HepG2 (cell line): ENCODE results near the gene RPL26. TPM values are rescaled to one million over a fixed set of nuclear protein-coding genes. Genes with fewer than 3 reads are reported as not detected.

ENCODE experiments used
- ATAC-seq: fragments of 200-7000 bp; cut with Tn5 transposase; 3 replicates; pipeline ENCODE4 v1.9.1; 2020; ENCODE audit warnings: mild to moderate bottlenecking, moderate library complexity
- BruUV-seq: library from RNA; stranded (reverse); fragments of 400-500 nt; replicated peaks from 2 replicates; lab custom pipeline; 2021; lab: Mats Ljungman, UMichigan
- CTCF ChIA-PET: fragments of 300-600 bp; formaldehyde crosslinking; extraction: SDS; loops from one replicate; lab custom pipeline; 2021; ENCODE audit warnings: low total read pairs, inconsistent platforms, low intra/inter-chr PET ratio; lab: Yijun Ruan, JAX
- POLR2A ChIA-PET: fragments of 350-600 bp; sonication (Branson Sonifier 250); formaldehyde crosslinking; loops from one replicate; lab custom pipeline; 2020; ENCODE audit warnings: antibody characterized with exemption, inconsistent platforms; lab: Yijun Ruan, JAX
- DNase-seq: peaks from one replicate; pipeline ENCODE4 v3.0.0-alpha.2; 2015; ENCODE audit warnings: low spot score
- FAIRE-seq: peaks from 3 replicates; lab custom pipeline; 2011; peaks lifted over from hg19 to GRCh38; lab: Jason Lieb, UNC
- H2AFZ ChIP-seq: one replicate; pipeline ENCODE4 v1.6.1; 2011; ENCODE audit warnings: low read length, inconsistent platforms
- H3K27ac ChIP-seq: fragments of 300-600 bp; 3 replicates; pipeline ENCODE4 v1.8.0; 2011; ENCODE audit warnings: mixed run types, mild to moderate bottlenecking, mixed read lengths, low read length, inconsistent platforms; ENCODE audit not compliant: insufficient read depth; ENCODE audit errors: extremely low read length
- H3K27me3 ChIP-seq, 2 experiments: fragments of 200-600 bp in 1 of 2; 2 replicates in 1 of 2; 3 replicates in 1 of 2; pipeline versions ENCODE4 v1.6.0 to v1.8.0; 2011; ENCODE audit warnings: low read length in 2 of 2, mild to moderate bottlenecking in 2 of 2, moderate library complexity in 2 of 2, inconsistent platforms in 1 of 2; ENCODE audit not compliant: insufficient read depth in 2 of 2, control insufficient read depth in 1 of 2
- H3K36me3 ChIP-seq, 2 experiments: fragments of 200-600 bp in 1 of 2; replicated peaks in 1 of 2; 2 replicates in 1 of 2; 3 replicates in 1 of 2; pipeline versions ENCODE4 v1.5.1 to v1.8.0; 2011; ENCODE audit warnings: low read length in 2 of 2, inconsistent platforms in 1 of 2; ENCODE audit not compliant: insufficient read depth in 2 of 2, control insufficient read depth in 1 of 2
- H3K4me1 ChIP-seq: 2 replicates; pipeline ENCODE4 v1.5.1; 2012; ENCODE audit warnings: low read length, inconsistent platforms; ENCODE audit not compliant: insufficient read depth
- H3K4me2 ChIP-seq: 2 replicates; pipeline ENCODE4 v1.6.0; 2011; ENCODE audit warnings: low read depth, low read length, inconsistent platforms
- H3K4me3 ChIP-seq, 3 experiments: fragments of 200-600 bp in 1 of 3; sonication (generic), shearing (Covaris generic) in 1 of 3; replicated peaks in 1 of 3; 2 replicates each; pipeline ENCODE4 v1.5.1; 2011 to 2016; ENCODE audit warnings: low read length in 3 of 3, inconsistent platforms in 2 of 3, low read depth in 2 of 3, mild to moderate bottlenecking in 2 of 3, control low read depth in 1 of 3, mixed read lengths in 1 of 3; ENCODE audit not compliant: insufficient read depth in 1 of 3
- H3K79me2 ChIP-seq: one replicate; pipeline ENCODE4 v1.6.1; 2011; ENCODE audit warnings: low read length, inconsistent platforms; ENCODE audit not compliant: insufficient read depth
- H3K9ac ChIP-seq: 2 replicates; pipeline ENCODE4 v1.6.0; 2011; ENCODE audit warnings: mild to moderate bottlenecking, low read depth, low read length, inconsistent platforms; ENCODE audit not compliant: insufficient read depth
- H3K9me3 ChIP-seq: 2 replicates; pipeline ENCODE4 v1.5.1; 2012; ENCODE audit warnings: mild to moderate bottlenecking, low read length
- H4K20me1 ChIP-seq: 2 replicates; pipeline ENCODE4 v1.6.0; 2011; ENCODE audit warnings: inconsistent platforms, mild to moderate bottlenecking, low read length, moderate library complexity; ENCODE audit not compliant: insufficient read depth
- ELF1 ChIP-seq: sonication (generic); formaldehyde crosslinking; IDR thresholded peaks from 2 replicates; pipeline ENCODE4 v1.4.0; 2020; ENCODE audit warnings: missing genetic modification reagents
- HNF4A ChIP-seq: sonication (generic); formaldehyde crosslinking; IDR thresholded peaks from 2 replicates; pipeline ENCODE4 v1.4.0; 2020; ENCODE audit warnings: missing genetic modification reagents
- MEIS2 ChIP-seq: sonication (generic); formaldehyde crosslinking; IDR thresholded peaks from 2 replicates; pipeline ENCODE4 v1.9.0; 2021; ENCODE audit warnings: mild to moderate bottlenecking, missing genetic modification reagents
- MTF1 ChIP-seq: sonication (generic); formaldehyde crosslinking; IDR thresholded peaks from 2 replicates; pipeline ENCODE4 v1.5.0; 2020; ENCODE audit warnings: missing genetic modification reagents
- NAIF1 ChIP-seq: sonication (generic); formaldehyde crosslinking; IDR thresholded peaks from 2 replicates; pipeline ENCODE4 v1.5.0; 2020; ENCODE audit warnings: mild to moderate bottlenecking, missing genetic modification reagents, borderline replicate concordance
- NCOR1 ChIP-seq: fragments of 200-600 bp; sonication (generic); IDR thresholded peaks from 2 replicates; pipeline ENCODE4 v1.7.0; 2017; ENCODE audit warnings: antibody characterized with exemption, low read length, borderline replicate concordance
- NR2F1 ChIP-seq, 2 experiments: fragments of 450-650 bp in 1 of 2; formaldehyde crosslinking in 1 of 2; IDR thresholded peaks; 2 replicates each; pipeline versions ENCODE4 v1.5.0 to v1.6.1; 2016 to 2020; ENCODE audit warnings: mild to moderate bottlenecking in 1 of 2, missing compliant biosample characterization in 1 of 2, missing genetic modification reagents in 1 of 2, moderate library complexity in 1 of 2
- PCBP2 ChIP-seq: fragments of 200-400 bp; formaldehyde crosslinking; optimal IDR thresholded peaks from 2 replicates; pipeline ENCODE3; 2018; ENCODE audit warnings: low read length, low read depth; ENCODE audit not compliant: poor library complexity, severe bottlenecking
- SALL1 ChIP-seq: sonication (generic); formaldehyde crosslinking; IDR thresholded peaks from 2 replicates; pipeline ENCODE4 v1.8.0; 2022; ENCODE audit warnings: mild to moderate bottlenecking, missing genetic modification reagents
- SMAD9 ChIP-seq: sonication (generic); formaldehyde crosslinking; IDR thresholded peaks from 2 replicates; pipeline ENCODE4 v1.5.1; 2020; ENCODE audit warnings: mild to moderate bottlenecking, missing genetic modification reagents
- ZNF326 ChIP-seq: sonication (generic); formaldehyde crosslinking; IDR thresholded peaks from 2 replicates; pipeline ENCODE4 v1.4.0; 2020; ENCODE audit warnings: missing genetic modification reagents, borderline replicate concordance
- ZNF329 ChIP-seq: sonication (generic); formaldehyde crosslinking; IDR thresholded peaks from 2 replicates; pipeline ENCODE4 v1.9.0; 2021; ENCODE audit warnings: low read depth, mild to moderate bottlenecking, missing genetic modification reagents
- ZNF547 ChIP-seq: sonication (generic); formaldehyde crosslinking; IDR thresholded peaks from 2 replicates; pipeline ENCODE4 v1.5.1; 2020; ENCODE audit warnings: mild to moderate bottlenecking, missing genetic modification reagents
- ZNF562 ChIP-seq: sonication (generic); formaldehyde crosslinking; IDR thresholded peaks from 2 replicates; pipeline ENCODE4 v1.8.0; 2022; ENCODE audit warnings: missing genetic modification reagents, borderline replicate concordance
- ZNF709 ChIP-seq: sonication (generic); formaldehyde crosslinking; IDR thresholded peaks from 2 replicates; pipeline ENCODE4 v1.5.0; 2020; ENCODE audit warnings: mild to moderate bottlenecking, missing genetic modification reagents
- ZNF788 ChIP-seq: sonication (generic); formaldehyde crosslinking; IDR thresholded peaks from 2 replicates; pipeline ENCODE4 v1.5.0; 2020; ENCODE audit warnings: mild to moderate bottlenecking, missing genetic modification reagents, borderline replicate concordance
- ZSCAN21 ChIP-seq: sonication (generic); formaldehyde crosslinking; IDR thresholded peaks from 2 replicates; pipeline ENCODE4 v1.8.0; 2022; ENCODE audit warnings: mild to moderate bottlenecking, missing genetic modification reagents, moderate library complexity, borderline replicate concordance
- in situ Hi-C: cut with HindIII; loops from 2 replicates; pipeline ENCODE4 v1.10.0; 2017; ENCODE audit warnings: low pct_unique_long_range_greater_than_20kb; ENCODE audit not compliant: extremely low pct_ligation_motif_present
- intact Hi-C: fragments of 100-400 bp; cut with micrococcal nuclease; formaldehyde crosslinking; loops from one replicate; pipeline ENCODE4 v1.10.0; 2022; ENCODE audit not compliant: unreplicated experiment
- polyA plus RNA-seq, 8 experiments: library from polyadenylated mRNA; depleted of rRNA in 3 of 8; stranded (reverse) in 7 of 8; unstranded in 1 of 8; fragments of >200 nt; fragmentation: Illumina TruSeq in 4 of 8; extraction: Trizol in 4 of 8; gene quantifications; 2 replicates each; pipeline versions ENCODE4 v1.2.1 to v1.2.3, GENCODE V29; 2011 to 2016; ENCODE audit warnings: low read depth in 4 of 8, missing spikeins in 1 of 8, mixed read lengths in 1 of 8; ENCODE audit not compliant: insufficient read depth in 1 of 8
- total RNA-seq, 5 experiments: library from RNA; depleted of rRNA; stranded (reverse); fragments of >200 nt; fragmentation: Illumina TruSeq; extraction: Trizol; gene quantifications; 2 replicates each; pipeline ENCODE4 v1.2.3, GENCODE V29; 2016; ENCODE audit warnings: low read depth in 1 of 5
- TF ChIP-seq, protein P1 (sequence below): sonication (generic); formaldehyde crosslinking; IDR thresholded peaks from 2 replicates; pipeline ENCODE4 v1.9.0; 2022; ENCODE audit warnings: missing genetic modification reagents, mild to moderate bottlenecking, borderline replicate concordance
- TF ChIP-seq, protein P2 (sequence below): sonication (generic); formaldehyde crosslinking; IDR thresholded peaks from 2 replicates; pipeline ENCODE4 v1.5.1; 2020; ENCODE audit warnings: mild to moderate bottlenecking, missing genetic modification reagents
- TF ChIP-seq, protein P3 (sequence below): IDR thresholded peaks from 2 replicates; pipeline ENCODE4 v1.6.1; 2018; ENCODE audit warnings: missing genetic modification reagents

RPL26 gene
- total and polyA plus RNA-seq, 2 of the 13 experiments (the other 11 are each of a cell fraction or from before 2014, with no cell fraction given): 2,817 to 3,529 TPM

DNA sequence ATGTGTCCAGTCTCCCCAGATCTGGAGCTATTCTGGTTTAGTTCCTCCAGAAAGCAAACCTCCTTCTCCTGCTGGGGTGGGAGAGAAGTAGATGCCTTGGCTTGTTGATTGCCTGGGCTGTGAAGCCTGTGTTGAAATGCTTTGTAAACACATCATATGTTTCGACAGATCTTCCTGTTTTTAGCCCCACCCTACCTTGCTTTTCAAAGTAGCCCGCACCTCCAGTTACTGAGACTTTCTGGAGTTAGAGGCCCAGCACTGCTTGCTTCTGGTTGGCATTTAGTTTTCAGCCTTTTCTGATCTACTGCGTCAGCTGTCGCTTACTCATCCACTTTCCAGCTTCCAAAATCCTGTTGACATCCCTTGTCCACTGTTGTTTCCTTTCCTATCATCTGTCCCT, 34.8 kb upstream of the RPL26 start (continued):
- TF ChIP-seq, protein P1, sequence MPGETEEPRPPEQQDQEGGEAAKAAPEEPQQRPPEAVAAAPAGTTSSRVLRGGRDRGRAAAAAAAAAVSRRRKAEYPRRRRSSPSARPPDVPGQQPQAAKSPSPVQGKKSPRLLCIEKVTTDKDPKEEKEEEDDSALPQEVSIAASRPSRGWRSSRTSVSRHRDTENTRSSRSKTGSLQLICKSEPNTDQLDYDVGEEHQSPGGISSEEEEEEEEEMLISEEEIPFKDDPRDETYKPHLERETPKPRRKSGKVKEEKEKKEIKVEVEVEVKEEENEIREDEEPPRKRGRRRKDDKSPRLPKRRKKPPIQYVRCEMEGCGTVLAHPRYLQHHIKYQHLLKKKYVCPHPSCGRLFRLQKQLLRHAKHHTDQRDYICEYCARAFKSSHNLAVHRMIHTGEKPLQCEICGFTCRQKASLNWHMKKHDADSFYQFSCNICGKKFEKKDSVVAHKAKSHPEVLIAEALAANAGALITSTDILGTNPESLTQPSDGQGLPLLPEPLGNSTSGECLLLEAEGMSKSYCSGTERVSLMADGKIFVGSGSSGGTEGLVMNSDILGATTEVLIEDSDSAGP (CRISPR knock-in tag): no peak
- TF ChIP-seq ZNF329: no peak
- no peak for TF ChIP-seq NCOR1
- no peak for TF ChIP-seq MEIS2 (CRISPR knock-in tag)
- peak; percentile 54; the same call in 1 of the 2 replicates for TF ChIP-seq HNF4A (CRISPR knock-in tag)
- TF ChIP-seq ELF1 (CRISPR knock-in tag): no peak
- TF ChIP-seq, protein P2, sequence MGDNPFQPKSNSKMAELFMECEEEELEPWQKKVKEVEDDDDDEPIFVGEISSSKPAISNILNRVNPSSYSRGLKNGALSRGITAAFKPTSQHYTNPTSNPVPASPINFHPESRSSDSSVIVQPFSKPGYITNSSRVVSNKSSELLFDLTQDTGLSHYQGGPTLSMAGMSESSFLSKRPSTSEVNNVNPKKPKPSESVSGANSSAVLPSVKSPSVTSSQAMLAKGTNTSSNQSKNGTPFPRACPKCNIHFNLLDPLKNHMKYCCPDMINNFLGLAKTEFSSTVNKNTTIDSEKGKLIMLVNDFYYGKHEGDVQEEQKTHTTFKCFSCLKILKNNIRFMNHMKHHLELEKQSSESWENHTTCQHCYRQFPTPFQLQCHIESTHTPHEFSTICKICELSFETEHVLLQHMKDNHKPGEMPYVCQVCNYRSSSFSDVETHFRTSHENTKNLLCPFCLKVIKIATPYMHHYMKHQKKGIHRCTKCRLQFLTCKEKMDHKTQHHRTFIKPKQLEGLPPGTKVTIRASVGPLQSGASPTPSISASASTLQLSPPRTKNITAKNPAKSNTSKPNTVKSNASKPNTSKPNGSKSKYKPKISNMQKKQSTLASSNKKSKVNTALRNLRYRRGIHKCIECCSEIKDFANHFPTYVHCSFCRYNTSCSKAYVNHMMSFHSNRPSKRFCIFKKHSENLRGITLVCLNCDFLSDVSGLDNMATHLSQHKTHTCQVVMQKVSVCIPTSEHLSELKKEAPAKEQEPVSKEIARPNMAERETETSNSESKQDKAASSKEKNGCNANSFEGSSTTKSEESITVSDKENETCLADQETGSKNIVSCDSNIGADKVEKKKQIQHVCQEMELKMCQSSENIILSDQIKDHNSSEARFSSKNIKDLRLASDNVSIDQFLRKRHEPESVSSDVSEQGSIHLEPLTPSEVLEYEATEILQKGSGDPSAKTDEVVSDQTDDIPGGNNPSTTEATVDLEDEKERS (CRISPR knock-in tag): 0 out of 2 replicates have a peak, but pooled peaks have one; percentile 48
- no peak for TF ChIP-seq ZSCAN21 (CRISPR knock-in tag)
- no peak for TF ChIP-seq ZNF547

DNA sequence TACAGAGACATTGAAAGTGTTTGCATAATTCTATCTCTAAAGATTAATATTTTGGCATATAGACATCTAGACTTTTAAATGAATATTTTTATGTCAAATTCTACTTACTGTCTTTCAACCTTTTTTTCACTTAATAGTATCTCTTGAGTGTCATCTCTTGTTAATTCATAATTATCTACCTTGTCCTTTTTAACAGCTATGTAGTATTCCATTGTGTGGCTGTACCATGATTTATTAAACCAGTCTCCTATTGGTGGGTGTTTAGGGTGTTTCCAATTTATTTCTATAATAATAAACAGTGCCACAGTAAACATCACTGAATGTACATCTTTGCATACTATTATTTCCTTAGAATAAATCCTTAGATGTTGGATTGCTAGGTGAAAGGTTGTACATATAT, 30.9 kb upstream of the RPL26 start:
- H3K4me3 ChIP-seq: no peak overlapping the region
- ChIA-PET POLR2A (no interaction called here), CTCF (no interaction called here)
- H3K36me3 ChIP-seq: no peaks in the 10 kb centered on the region
- no peak overlapping the region for H2AFZ ChIP-seq
- peaks cover 60% of the 10 kb centered on the region for H3K4me1 ChIP-seq
- DNase-seq (no peak), ATAC-seq (no peak), FAIRE-seq (no peak)
- in situ Hi-C loops (loop anchor here (5.0 kb wide), 1 partner anchor 33 kb away; no protein-coding TSS in a partner anchor), intact Hi-C loops (loop anchor here (5.0 kb wide), 1 partner anchor 33 kb away; no protein-coding TSS in a partner anchor)
- no peaks in the 10 kb centered on the region for H3K27me3 ChIP-seq
- H3K9ac ChIP-seq: no peak overlapping the region
- BruUV-seq: no TSS peak
- no peaks in the 10 kb centered on the region for H4K20me1 ChIP-seq
- no peak overlapping the region for H3K4me2 ChIP-seq
- H3K27ac ChIP-seq: no peak overlapping the region
- H3K79me2 ChIP-seq: no peaks in the 10 kb centered on the region
- no peaks in the 10 kb centered on the region for H3K9me3 ChIP-seq
- TF ChIP-seq ZNF788 (CRISPR knock-in tag) (no peak), NAIF1 (CRISPR knock-in tag) (no peak), MTF1 (no peak), ZNF326 (CRISPR knock-in tag) (no peak), SALL1 (no peak), NR2F1 (CRISPR knock-in tag; IDR thresholded peaks at IDR 0.05) (no peak), PCBP2 (no peak), ZNF709 (no peak), SMAD9 (CRISPR knock-in tag) (no peak), ZNF562 (CRISPR knock-in tag) (no peak)
- TF ChIP-seq, protein P3, sequence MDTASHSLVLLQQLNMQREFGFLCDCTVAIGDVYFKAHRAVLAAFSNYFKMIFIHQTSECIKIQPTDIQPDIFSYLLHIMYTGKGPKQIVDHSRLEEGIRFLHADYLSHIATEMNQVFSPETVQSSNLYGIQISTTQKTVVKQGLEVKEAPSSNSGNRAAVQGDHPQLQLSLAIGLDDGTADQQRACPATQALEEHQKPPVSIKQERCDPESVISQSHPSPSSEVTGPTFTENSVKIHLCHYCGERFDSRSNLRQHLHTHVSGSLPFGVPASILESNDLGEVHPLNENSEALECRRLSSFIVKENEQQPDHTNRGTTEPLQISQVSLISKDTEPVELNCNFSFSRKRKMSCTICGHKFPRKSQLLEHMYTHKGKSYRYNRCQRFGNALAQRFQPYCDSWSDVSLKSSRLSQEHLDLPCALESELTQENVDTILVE (CRISPR knock-in tag): no peak
